ENCODE results near the gene PRSS36.

DNA sequence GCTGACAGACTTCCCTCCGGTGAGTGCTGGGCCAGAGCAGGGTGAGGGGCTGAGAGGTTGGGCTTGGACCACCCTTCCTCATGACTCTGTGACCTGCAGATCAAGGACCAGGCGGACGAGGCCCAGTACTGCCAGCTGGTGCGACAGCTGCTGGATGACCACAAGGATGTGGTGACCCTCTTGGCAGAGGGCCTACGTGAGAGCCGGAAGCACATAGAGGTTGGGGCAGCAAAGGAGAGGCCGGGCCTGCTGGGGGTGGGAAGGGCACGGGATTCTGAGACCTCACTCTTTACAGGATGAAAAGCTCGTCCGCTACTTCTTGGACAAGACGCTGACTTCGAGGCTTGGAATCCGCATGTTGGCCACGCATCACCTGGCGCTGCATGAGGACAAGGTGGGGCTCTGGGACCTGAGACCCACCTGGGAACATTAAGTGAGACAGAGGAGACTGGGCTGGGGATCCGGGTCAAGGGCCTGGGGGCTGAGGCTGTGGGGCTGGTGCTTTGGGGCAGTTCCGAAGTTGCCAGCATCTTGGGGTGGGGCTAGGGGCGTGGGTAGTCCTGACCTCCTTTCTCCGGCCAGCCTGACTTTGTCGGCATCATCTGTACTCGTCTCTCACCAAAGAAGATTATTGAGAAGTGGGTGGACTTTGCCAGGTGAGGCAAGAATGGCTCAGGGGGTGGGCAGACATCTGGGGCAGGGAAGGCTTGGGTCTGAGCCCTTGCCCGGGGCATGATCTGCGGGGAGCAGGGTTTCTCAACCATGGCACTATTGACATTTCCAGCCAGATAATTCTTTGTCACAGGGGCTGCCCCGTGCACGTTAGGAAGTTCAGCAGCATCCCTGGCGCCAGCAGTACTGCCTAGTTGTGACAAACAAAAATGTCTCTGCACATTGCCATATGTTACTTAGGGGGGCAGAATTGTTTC lies 39.5 kb downstream of the PRSS36 start:
- TF ChIP-seq, protein P1, sequence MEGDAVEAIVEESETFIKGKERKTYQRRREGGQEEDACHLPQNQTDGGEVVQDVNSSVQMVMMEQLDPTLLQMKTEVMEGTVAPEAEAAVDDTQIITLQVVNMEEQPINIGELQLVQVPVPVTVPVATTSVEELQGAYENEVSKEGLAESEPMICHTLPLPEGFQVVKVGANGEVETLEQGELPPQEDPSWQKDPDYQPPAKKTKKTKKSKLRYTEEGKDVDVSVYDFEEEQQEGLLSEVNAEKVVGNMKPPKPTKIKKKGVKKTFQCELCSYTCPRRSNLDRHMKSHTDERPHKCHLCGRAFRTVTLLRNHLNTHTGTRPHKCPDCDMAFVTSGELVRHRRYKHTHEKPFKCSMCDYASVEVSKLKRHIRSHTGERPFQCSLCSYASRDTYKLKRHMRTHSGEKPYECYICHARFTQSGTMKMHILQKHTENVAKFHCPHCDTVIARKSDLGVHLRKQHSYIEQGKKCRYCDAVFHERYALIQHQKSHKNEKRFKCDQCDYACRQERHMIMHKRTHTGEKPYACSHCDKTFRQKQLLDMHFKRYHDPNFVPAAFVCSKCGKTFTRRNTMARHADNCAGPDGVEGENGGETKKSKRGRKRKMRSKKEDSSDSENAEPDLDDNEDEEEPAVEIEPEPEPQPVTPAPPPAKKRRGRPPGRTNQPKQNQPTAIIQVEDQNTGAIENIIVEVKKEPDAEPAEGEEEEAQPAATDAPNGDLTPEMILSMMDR (IDR thresholded peaks at IDR 0.05 in 2 of 3, conservative IDR thresholded peaks at IDR 0.05 in 1 of 3; ENCODE audit: insufficient read depth in 2 of 3, low read depth in 1 of 3, low read length in 3 of 3), result no peak
- TF ChIP-seq BRD4 (IDR thresholded peaks at IDR 0.05) (no peak), NCOA6 (IDR thresholded peaks at IDR 0.05) (no peak), U2AF1 (optimal IDR thresholded peaks at IDR 0.05; ENCODE audit: low read depth, low read length) (no peak), TARDBP (IDR thresholded peaks at IDR 0.05) (no peak), ZBTB8A (IDR thresholded peaks at IDR 0.05; ENCODE audit: partially characterized antibody) (no peak)
- TF ChIP-seq, protein P2, sequence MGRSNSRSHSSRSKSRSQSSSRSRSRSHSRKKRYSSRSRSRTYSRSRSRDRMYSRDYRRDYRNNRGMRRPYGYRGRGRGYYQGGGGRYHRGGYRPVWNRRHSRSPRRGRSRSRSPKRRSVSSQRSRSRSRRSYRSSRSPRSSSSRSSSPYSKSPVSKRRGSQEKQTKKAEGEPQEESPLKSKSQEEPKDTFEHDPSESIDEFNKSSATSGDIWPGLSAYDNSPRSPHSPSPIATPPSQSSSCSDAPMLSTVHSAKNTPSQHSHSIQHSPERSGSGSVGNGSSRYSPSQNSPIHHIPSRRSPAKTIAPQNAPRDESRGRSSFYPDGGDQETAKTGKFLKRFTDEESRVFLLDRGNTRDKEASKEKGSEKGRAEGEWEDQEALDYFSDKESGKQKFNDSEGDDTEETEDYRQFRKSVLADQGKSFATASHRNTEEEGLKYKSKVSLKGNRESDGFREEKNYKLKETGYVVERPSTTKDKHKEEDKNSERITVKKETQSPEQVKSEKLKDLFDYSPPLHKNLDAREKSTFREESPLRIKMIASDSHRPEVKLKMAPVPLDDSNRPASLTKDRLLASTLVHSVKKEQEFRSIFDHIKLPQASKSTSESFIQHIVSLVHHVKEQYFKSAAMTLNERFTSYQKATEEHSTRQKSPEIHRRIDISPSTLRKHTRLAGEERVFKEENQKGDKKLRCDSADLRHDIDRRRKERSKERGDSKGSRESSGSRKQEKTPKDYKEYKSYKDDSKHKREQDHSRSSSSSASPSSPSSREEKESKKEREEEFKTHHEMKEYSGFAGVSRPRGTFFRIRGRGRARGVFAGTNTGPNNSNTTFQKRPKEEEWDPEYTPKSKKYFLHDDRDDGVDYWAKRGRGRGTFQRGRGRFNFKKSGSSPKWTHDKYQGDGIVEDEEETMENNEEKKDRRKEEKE (IDR thresholded peaks at IDR 0.05; ENCODE audit: borderline replicate concordance in 1 of 2, control insufficient read depth in 1 of 2, low read depth in 2 of 2, low read length in 1 of 2), result no peak

All from K562 (cell line).